Lung (tissue), 12 donors: Measurements from ENCODE around the gene STOX1. TPM values are rescaled to one million over a fixed set of nuclear protein-coding genes. Genes with fewer than 3 reads are reported as not detected.

Source experiments
- ATAC-seq: fragments of 200-7000 bp; cut with Tn5 transposase; one replicate; pipeline ENCODE4 v1.9.1; 2020; ENCODE audit warnings: moderate number of reproducible peaks; ENCODE audit not compliant: insufficient read depth, low FRiP score
- DNase-seq, 3 donors: peaks; one replicate each; pipeline ENCODE4 v3.0.0-alpha.2; 2013 to 2017
- H3K27ac ChIP-seq, 2 donors: one replicate each; pipeline ENCODE4 v1.5.1; 2013; ENCODE audit warnings: mild to moderate bottlenecking in 2 of 2, moderate library complexity in 2 of 2, control low read depth in 1 of 2, inconsistent platforms in 1 of 2, low read depth in 1 of 2, low read length in 1 of 2
- H3K27me3 ChIP-seq, 3 donors: one replicate each; pipeline ENCODE4 v1.5.1; 2013; ENCODE audit warnings: low read length in 2 of 3; ENCODE audit not compliant: control insufficient read depth in 3 of 3, insufficient read depth in 3 of 3
- H3K36me3 ChIP-seq, 4 donors: one replicate each; pipeline ENCODE4 v1.5.1; 2013; ENCODE audit warnings: low read length in 4 of 4, mild to moderate bottlenecking in 1 of 4, moderate library complexity in 1 of 4; ENCODE audit not compliant: control insufficient read depth in 4 of 4, insufficient read depth in 4 of 4
- H3K4me1 ChIP-seq, 5 donors: one replicate each; pipeline ENCODE4 v1.5.1; 2013; ENCODE audit warnings: low read length in 5 of 5, mild to moderate bottlenecking in 2 of 5, moderate library complexity in 1 of 5; ENCODE audit not compliant: control insufficient read depth in 5 of 5, insufficient read depth in 5 of 5
- H3K4me3 ChIP-seq: one replicate; pipeline ENCODE4 v1.5.1; 2013; ENCODE audit warnings: mild to moderate bottlenecking, control low read depth, moderate library complexity
- H3K9ac ChIP-seq, 2 donors: one replicate each; pipeline ENCODE4 v1.5.1; 2013; ENCODE audit warnings: low read length in 2 of 2, control low read depth in 1 of 2; ENCODE audit not compliant: insufficient read depth in 1 of 2
- H3K9me3 ChIP-seq, 4 donors: one replicate each; pipeline ENCODE4 v1.5.1; 2013; ENCODE audit warnings: low read length in 3 of 4, mild to moderate bottlenecking in 1 of 4, moderate library complexity in 1 of 4; ENCODE audit not compliant: control insufficient read depth in 4 of 4, insufficient read depth in 3 of 4
- WGBS, 2 donors: extraction: QIAGEN DNeasy Blood & Tissue Kit; methylation state at CpG; one replicate each; pipeline ENCODE4 v1.1.7; 2013; 5-methylcytosine and 5-hydroxymethylcytosine counted together
- polyA plus RNA-seq, 2 donors: library from polyadenylated mRNA; stranded (reverse); fragments of 200-250 nt; gene quantifications; one replicate each; pipeline ENCODE4 v1.2.1, GENCODE V29; 2013
- total RNA-seq, 2 donors: library from RNA; depleted of rRNA in 1 of 2; stranded (reverse); fragments of >200 nt in 1 of 2; gene quantifications; one replicate each; pipeline ENCODE4 v1.2.1, GENCODE V29; 2014 to 2021
- TF ChIP-seq, protein P1 (sequence below): IDR thresholded peaks from 2 replicates; pipeline ENCODE4 v1.5.1; 2012; ENCODE audit warnings: mild to moderate bottlenecking; ENCODE audit errors: control extremely low read depth, extremely low read depth
- donor health status: control.
- donor health status: control.
- donor health status: Bipolar disorder and iron deficiency.
- donor health status: healthy.
- donor health status: DM: yes; HTN: yes; CAD: no.

Gene STOX1
- total and polyA plus RNA-seq, 4 donors = 1.8 to 10.1 (median 3.9) TPM

- H3K9ac ChIP-seq = no peak overlapping the region
- H3K36me3 ChIP-seq = no peaks in the 10 kb centered on the region
- no peaks in the 10 kb centered on the region for H3K9me3 ChIP-seq
- H3K27ac ChIP-seq = no peak overlapping the region
- 84 to 88% methylated on average over 7 of the region's 7 CpGs for WGBS, 2 donors
- H3K4me1 ChIP-seq = peaks cover 0 to 9% (median 0%) of the 10 kb centered on the region in 5 donors
- DNase-seq = no peak
- H3K27me3 ChIP-seq = no peaks in the 10 kb centered on the region
- no peak overlapping the region for H3K4me3 ChIP-seq
- no peak for ATAC-seq
- TF ChIP-seq, protein P1, sequence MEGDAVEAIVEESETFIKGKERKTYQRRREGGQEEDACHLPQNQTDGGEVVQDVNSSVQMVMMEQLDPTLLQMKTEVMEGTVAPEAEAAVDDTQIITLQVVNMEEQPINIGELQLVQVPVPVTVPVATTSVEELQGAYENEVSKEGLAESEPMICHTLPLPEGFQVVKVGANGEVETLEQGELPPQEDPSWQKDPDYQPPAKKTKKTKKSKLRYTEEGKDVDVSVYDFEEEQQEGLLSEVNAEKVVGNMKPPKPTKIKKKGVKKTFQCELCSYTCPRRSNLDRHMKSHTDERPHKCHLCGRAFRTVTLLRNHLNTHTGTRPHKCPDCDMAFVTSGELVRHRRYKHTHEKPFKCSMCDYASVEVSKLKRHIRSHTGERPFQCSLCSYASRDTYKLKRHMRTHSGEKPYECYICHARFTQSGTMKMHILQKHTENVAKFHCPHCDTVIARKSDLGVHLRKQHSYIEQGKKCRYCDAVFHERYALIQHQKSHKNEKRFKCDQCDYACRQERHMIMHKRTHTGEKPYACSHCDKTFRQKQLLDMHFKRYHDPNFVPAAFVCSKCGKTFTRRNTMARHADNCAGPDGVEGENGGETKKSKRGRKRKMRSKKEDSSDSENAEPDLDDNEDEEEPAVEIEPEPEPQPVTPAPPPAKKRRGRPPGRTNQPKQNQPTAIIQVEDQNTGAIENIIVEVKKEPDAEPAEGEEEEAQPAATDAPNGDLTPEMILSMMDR = no peak
Measured at GRCh38 chr10:68811314-68812009, 15.9 kb upstream of the STOX1 start.

DNA sequence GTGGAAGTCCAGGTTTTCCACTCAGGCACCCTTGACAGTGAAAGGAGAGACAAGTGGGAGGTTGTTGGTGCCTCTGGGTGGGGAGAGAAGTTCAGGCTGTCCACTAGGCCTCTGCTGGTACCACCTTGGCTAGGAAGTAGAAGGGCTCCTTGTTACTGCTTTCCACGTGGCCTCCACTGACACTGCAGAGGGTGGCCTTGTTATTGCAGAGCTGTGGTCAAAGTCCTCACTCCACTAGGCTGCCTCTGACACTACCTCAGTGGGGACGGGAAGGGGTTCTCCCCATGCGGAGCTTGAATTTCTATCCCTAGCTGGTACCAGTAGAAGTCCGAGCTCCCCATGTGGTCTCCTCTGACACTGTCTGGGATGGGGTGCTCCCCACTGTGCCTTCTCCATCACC lies 14.9 kb upstream of the STOX1 start:
- DNase-seq (no peak), ATAC-seq (no peak)
- Histone ChIP-seq H3K36me3 (no peaks in the 10 kb centered on the region), H3K4me3 (no peak overlapping the region), H3K4me1 (peaks cover 0 to 9% (median 0%) of the 10 kb centered on the region in 5 donors), H3K27ac (no peak overlapping the region), H3K9ac (no peak overlapping the region), H3K9me3 (no peaks in the 10 kb centered on the region), H3K27me3 (no peaks in the 10 kb centered on the region)
- 79 to 80% methylated on average over 4 of the region's 4 CpGs for WGBS, 2 donors
- TF ChIP-seq, protein P1 = no peak

GRCh38 chr10:68813559-68813958 lies 13.8 kb upstream of the STOX1 start:
- Histone ChIP-seq H3K9me3 (no peaks in the 10 kb centered on the region), H3K27ac (no peak overlapping the region), H3K9ac (no peak overlapping the region), H3K4me1 (peaks cover 0 to 9% (median 0%) of the 10 kb centered on the region in 5 donors), H3K36me3 (no peaks in the 10 kb centered on the region), H3K27me3 (no peaks in the 10 kb centered on the region), H3K4me3 (no peak overlapping the region)
- ATAC-seq (no peak), DNase-seq (peak; percentile 29 to 60 (median 32))
- TF ChIP-seq, protein P1 = no peak
